H9 (cell line): ENCODE measurements around the gene TMEM269. TPM values are rescaled to one million over a fixed set of nuclear protein-coding genes. Genes with fewer than 3 reads are reported as not detected.

Source experiments
- DNase-seq: peaks from one replicate; pipeline ENCODE4 v3.0.0-alpha.2; 2017
- H2AFZ ChIP-seq: one replicate; pipeline ENCODE4 v1.6.1; 2013; ENCODE audit warnings: mild to moderate bottlenecking, low read length, control low read depth, moderate library complexity
- H2AK5ac ChIP-seq: 2 replicates; pipeline ENCODE4 v1.6.1; 2013; ENCODE audit warnings: low read length, control low read depth, mixed read lengths; ENCODE audit not compliant: insufficient read length
- H2BK120ac ChIP-seq: one replicate; pipeline ENCODE4 v1.6.1; 2013; ENCODE audit warnings: low read depth, mild to moderate bottlenecking, low read length, control low read depth, inconsistent platforms; ENCODE audit not compliant: poor library complexity, severe bottlenecking
- H2BK12ac ChIP-seq: 2 replicates; pipeline ENCODE4 v1.6.1; 2013; ENCODE audit warnings: low read length, control low read depth, mixed read lengths, low read depth; ENCODE audit not compliant: insufficient read length
- H2BK15ac ChIP-seq: 2 replicates; pipeline ENCODE4 v1.6.1; 2013; ENCODE audit warnings: low read depth, low read length, control low read depth
- H2BK20ac ChIP-seq: one replicate; pipeline ENCODE4 v1.6.1; 2013; ENCODE audit warnings: low read depth, mild to moderate bottlenecking, low read length, control low read depth, inconsistent platforms; ENCODE audit not compliant: poor library complexity, severe bottlenecking
- H2BK5ac ChIP-seq: 2 replicates; pipeline ENCODE4 v1.6.1; 2013; ENCODE audit warnings: low read length, control low read depth, mixed read lengths; ENCODE audit not compliant: insufficient read length
- H3K14ac ChIP-seq: 2 replicates; pipeline ENCODE4 v1.6.1; 2013; ENCODE audit warnings: low read length, control low read depth; ENCODE audit not compliant: insufficient read depth
- H3K18ac ChIP-seq: 2 replicates; pipeline ENCODE4 v1.6.1; 2013; ENCODE audit warnings: low read depth, mild to moderate bottlenecking, mixed read lengths, low read length, control low read depth; ENCODE audit not compliant: insufficient read length
- H3K23ac ChIP-seq: 2 replicates; pipeline ENCODE4 v1.6.1; 2013; ENCODE audit warnings: low read length, control low read depth, mixed read lengths, low read depth; ENCODE audit not compliant: insufficient read length
- H3K23me2 ChIP-seq: 2 replicates; pipeline ENCODE4 v1.6.1; 2013; ENCODE audit warnings: low read depth, mild to moderate bottlenecking, mixed read lengths, low read length, control low read depth; ENCODE audit not compliant: insufficient read length, poor library complexity, severe bottlenecking
- H3K27ac ChIP-seq: 2 replicates; pipeline ENCODE4 v1.5.1; 2013; ENCODE audit warnings: low read length, control low read depth, mixed read lengths, low read depth; ENCODE audit not compliant: insufficient read length
- H3K27me3 ChIP-seq: 2 replicates; pipeline ENCODE4 v1.6.1; 2013; ENCODE audit warnings: low read length, control low read depth, inconsistent platforms; ENCODE audit not compliant: insufficient read depth
- H3K4ac ChIP-seq: 2 replicates; pipeline ENCODE4 v1.6.1; 2013; ENCODE audit warnings: low read depth, mild to moderate bottlenecking, control low read depth, inconsistent platforms, low read length, moderate library complexity
- H3K4me1 ChIP-seq: 2 replicates; pipeline ENCODE4 v1.6.1; 2013; ENCODE audit warnings: low read length, control low read depth, inconsistent platforms; ENCODE audit not compliant: insufficient read depth
- H3K4me2 ChIP-seq: 2 replicates; pipeline ENCODE4 v1.6.1; 2013; ENCODE audit warnings: low read length, control low read depth, mixed read lengths; ENCODE audit not compliant: insufficient read length, insufficient read depth
- H3K56ac ChIP-seq: 2 replicates; pipeline ENCODE4 v1.6.1; 2013; ENCODE audit warnings: low read depth, mild to moderate bottlenecking, mixed read lengths, low read length, control low read depth; ENCODE audit not compliant: insufficient read length
- H3K79me1 ChIP-seq: 2 replicates; pipeline ENCODE4 v1.6.1; 2013; ENCODE audit warnings: low read depth, mild to moderate bottlenecking, moderate library complexity, low read length, control low read depth, inconsistent platforms; ENCODE audit not compliant: insufficient read depth, poor library complexity, severe bottlenecking
- H3K79me2 ChIP-seq: 2 replicates; pipeline ENCODE4 v1.6.1; 2013; ENCODE audit warnings: low read length, control low read depth, inconsistent platforms; ENCODE audit not compliant: insufficient read depth
- H3K9ac ChIP-seq: 2 replicates; pipeline ENCODE4 v1.6.1; 2013; ENCODE audit warnings: low read length, control low read depth, mixed read lengths; ENCODE audit not compliant: insufficient read length; ENCODE audit errors: extremely low read depth
- H3K9me3 ChIP-seq: one replicate; pipeline ENCODE4 v1.6.1; 2013; ENCODE audit warnings: low read depth, low read length, inconsistent platforms; ENCODE audit not compliant: control insufficient read depth
- H3T11ph ChIP-seq: one replicate; pipeline ENCODE4 v1.6.1; 2013; ENCODE audit warnings: mild to moderate bottlenecking, low read length, control low read depth, inconsistent platforms
- H4K20me1 ChIP-seq: one replicate; pipeline ENCODE4 v1.6.1; 2013; ENCODE audit not compliant: control insufficient read depth, insufficient read length, insufficient read depth
- H4K5ac ChIP-seq: 2 replicates; pipeline ENCODE4 v1.6.1; 2013; ENCODE audit warnings: low read depth, mild to moderate bottlenecking, mixed read lengths, low read length, control low read depth; ENCODE audit not compliant: insufficient read length
- H4K8ac ChIP-seq: replicated peaks from 2 replicates; pipeline ENCODE4 v1.6.1; 2013; ENCODE audit warnings: low read length, control low read depth, mixed read lengths, low read depth; ENCODE audit not compliant: insufficient read length
- H4K91ac ChIP-seq: 2 replicates; pipeline ENCODE4 v1.6.1; 2013; ENCODE audit warnings: low read depth, mild to moderate bottlenecking, moderate library complexity, mixed read lengths, low read length, control low read depth; ENCODE audit not compliant: insufficient read length
- H3K27ac Mint-ChIP-seq, 3 experiments: 2 replicates in 2 of 3; 3 replicates in 1 of 3; pipeline ENCODE4 v1.8.0; 2020 to 2021; ENCODE audit warnings: mixed read lengths in 3 of 3, mild to moderate bottlenecking in 1 of 3, moderate library complexity in 1 of 3
- H3K27me3 Mint-ChIP-seq: 2 replicates; pipeline ENCODE4 v1.8.0; 2021; ENCODE audit warnings: low read depth, mild to moderate bottlenecking, moderate library complexity, mixed read lengths
- H3K36me3 Mint-ChIP-seq, 3 experiments: 2 replicates in 2 of 3; 3 replicates in 1 of 3; pipeline ENCODE4 v1.8.0; 2020 to 2021; ENCODE audit warnings: low read depth in 3 of 3, mixed read lengths in 3 of 3; ENCODE audit not compliant: insufficient read depth in 1 of 3
- H3K4me1 Mint-ChIP-seq, 2 experiments: 2 replicates each; pipeline ENCODE4 v1.8.0; 2020; ENCODE audit warnings: mixed read lengths in 2 of 2
- H3K4me3 Mint-ChIP-seq, 2 experiments: 2 replicates in 1 of 2; 3 replicates in 1 of 2; pipeline ENCODE4 v1.8.0; 2020 to 2021; ENCODE audit warnings: mild to moderate bottlenecking in 2 of 2, mixed read lengths in 2 of 2, moderate library complexity in 1 of 2
- H3K9me3 Mint-ChIP-seq, 2 experiments: 2 replicates in 1 of 2; 3 replicates in 1 of 2; pipeline ENCODE4 v1.8.0; 2020; ENCODE audit warnings: mild to moderate bottlenecking in 2 of 2, mixed read lengths in 2 of 2, moderate library complexity in 1 of 2
- WGBS: extraction: QIAGEN DNeasy Blood & Tissue Kit; methylation state at CpG from one replicate; pipeline ENCODE4 v1.1.7; 2013; ENCODE audit warnings: missing lambda C conversion rate, low lambda C conversion rate, mixed read lengths; ENCODE audit not compliant: insufficient read length; ENCODE audit errors: extremely low coverage; 5-methylcytosine and 5-hydroxymethylcytosine counted together
- total RNA-seq: library from RNA; stranded (reverse); gene quantifications from 2 replicates; pipeline ENCODE4 v1.2.1, GENCODE V29; 2021
- TF ChIP-seq, protein P1 (sequence below): fragments of 200-600 bp; sonication (generic); conservative IDR thresholded peaks from 3 replicates; pipeline ENCODE4 v1.8.0; 2021; ENCODE audit warnings: antibody characterized with exemption, mild to moderate bottlenecking

Gene TMEM269
- total RNA-seq, 1 experiment from 2014 or later: 0.17 TPM

DNA sequence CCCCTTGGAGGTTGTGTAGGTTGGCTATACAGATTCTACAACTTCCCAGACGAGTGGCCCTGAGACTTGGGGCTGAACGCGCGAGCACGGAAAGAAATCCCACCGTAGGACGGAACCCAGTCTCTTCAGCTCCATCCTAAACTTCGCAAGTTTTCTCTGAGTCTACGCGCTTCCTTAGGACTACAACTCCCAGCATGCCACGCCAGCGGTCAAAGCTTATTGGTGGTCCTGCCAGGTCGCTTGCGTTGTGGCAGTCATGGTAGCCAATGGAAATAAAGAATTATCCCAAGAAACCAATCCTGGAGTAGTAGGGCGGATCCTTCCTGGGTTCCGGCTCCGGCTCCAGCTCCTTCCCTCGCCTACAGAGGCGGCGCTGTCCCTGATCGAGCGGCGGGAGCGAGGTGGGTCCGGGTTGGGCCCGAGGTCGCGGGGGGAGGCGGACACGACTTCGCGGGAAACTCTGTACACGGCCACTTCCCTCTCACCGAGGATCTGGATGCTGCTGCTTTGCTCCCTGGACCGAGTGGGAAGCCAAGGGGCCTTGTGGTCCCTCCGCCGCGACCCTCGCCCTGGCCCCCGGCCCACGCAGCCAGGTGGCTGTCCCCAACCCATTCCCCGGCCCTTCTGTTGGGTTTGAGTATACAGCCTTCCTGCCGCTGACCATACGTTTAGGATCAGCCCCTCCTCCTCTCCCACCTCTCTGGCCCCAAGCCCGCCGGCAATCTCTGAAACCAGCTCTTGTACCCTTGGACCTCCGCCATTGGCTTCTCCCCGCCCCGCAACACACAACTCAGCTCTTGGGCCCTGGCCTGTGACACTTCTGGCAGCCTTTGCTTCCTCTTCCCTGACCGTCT lies 61.7 kb downstream of the TMEM269 start, which contains the start of gene ZNF691:
Gene ZNF691, plus strand, starts transcription at position 357 of the 854 bp plus-strand sequence. CDS start 3,046 bp downstream, outside the sequence.
- H3K36me3 Mint-ChIP-seq: peaks cover 33 to 53% (median 34%) of the 10 kb centered on the region in 3 experiments
- Histone ChIP-seq H3K23me2 (peaks cover 6% of the 10 kb centered on the region), H3K79me2 (no peaks in the 10 kb centered on the region; the same call in 1 of the 2 replicates), H2BK5ac (no peak within 1 kb of the TSS), H4K5ac (no peak within 1 kb of the TSS), H3K9ac (peak within 1 kb of the TSS; percentile 67), H2AK5ac (no peak within 1 kb of the TSS), H4K91ac (no peak within 1 kb of the TSS), H3T11ph (no peak within 1 kb of the TSS), H3K18ac (no peak within 1 kb of the TSS), H3K4me1 (peaks cover 2% of the 10 kb centered on the region; the same call in 1 of the 2 replicates), H3K4me2 (peak within 1 kb of the TSS; percentile 86), H2BK15ac (no peak within 1 kb of the TSS), H4K8ac (no peak within 1 kb of the TSS), H4K20me1 (no peaks in the 10 kb centered on the region), H3K23ac (no peak within 1 kb of the TSS), H3K9me3 (no peaks in the 10 kb centered on the region), H2BK12ac (no peak within 1 kb of the TSS), H3K27me3 (no peaks in the 10 kb centered on the region), H2BK120ac (no peak within 1 kb of the TSS), H3K4ac (no peak within 1 kb of the TSS), H3K79me1 (peaks cover 4% of the 10 kb centered on the region), H2BK20ac (no peak within 1 kb of the TSS), H3K56ac (no peak within 1 kb of the TSS), H3K27ac (no peak within 1 kb of the TSS), H3K14ac (peak within 1 kb of the TSS; percentile 31; the same call in 1 of the 2 replicates), H2AFZ (no peak within 1 kb of the TSS)
- H3K9me3 Mint-ChIP-seq: peaks cover 0 to 3% of the 10 kb centered on the region in 2 experiments; a peak in 3 of 5 replicates
- peak; percentile 97 for DNase-seq
- H3K27me3 Mint-ChIP-seq: no peaks in the 10 kb centered on the region
- WGBS: no CpG with 5 or more reads among the region's 50 CpGs
- TF ChIP-seq, protein P1, sequence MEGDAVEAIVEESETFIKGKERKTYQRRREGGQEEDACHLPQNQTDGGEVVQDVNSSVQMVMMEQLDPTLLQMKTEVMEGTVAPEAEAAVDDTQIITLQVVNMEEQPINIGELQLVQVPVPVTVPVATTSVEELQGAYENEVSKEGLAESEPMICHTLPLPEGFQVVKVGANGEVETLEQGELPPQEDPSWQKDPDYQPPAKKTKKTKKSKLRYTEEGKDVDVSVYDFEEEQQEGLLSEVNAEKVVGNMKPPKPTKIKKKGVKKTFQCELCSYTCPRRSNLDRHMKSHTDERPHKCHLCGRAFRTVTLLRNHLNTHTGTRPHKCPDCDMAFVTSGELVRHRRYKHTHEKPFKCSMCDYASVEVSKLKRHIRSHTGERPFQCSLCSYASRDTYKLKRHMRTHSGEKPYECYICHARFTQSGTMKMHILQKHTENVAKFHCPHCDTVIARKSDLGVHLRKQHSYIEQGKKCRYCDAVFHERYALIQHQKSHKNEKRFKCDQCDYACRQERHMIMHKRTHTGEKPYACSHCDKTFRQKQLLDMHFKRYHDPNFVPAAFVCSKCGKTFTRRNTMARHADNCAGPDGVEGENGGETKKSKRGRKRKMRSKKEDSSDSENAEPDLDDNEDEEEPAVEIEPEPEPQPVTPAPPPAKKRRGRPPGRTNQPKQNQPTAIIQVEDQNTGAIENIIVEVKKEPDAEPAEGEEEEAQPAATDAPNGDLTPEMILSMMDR: peak; percentile 49; the same call in 2 of the 3 replicates
- peak within 1 kb of the TSS; percentile 9 to 77 (median 63) for H3K27ac Mint-ChIP-seq
- peaks cover 20 to 25% of the 10 kb centered on the region in 2 experiments for H3K4me1 Mint-ChIP-seq
- peak within 1 kb of the TSS; percentile 93 to 94 for H3K4me3 Mint-ChIP-seq
